ENCODE results near the gene MCM9. TPM values are rescaled to one million over a fixed set of nuclear protein-coding genes. Genes with fewer than 3 reads are reported as not detected.

Gene MCM9
- total and polyA plus RNA-seq, 2 of the 13 experiments (the other 11 are each of a cell fraction or from before 2014, with no cell fraction given) = 3.8 to 17.2 TPM

GRCh38 chr6:118894425-118895260, 40.3 kb downstream of the MCM9 start (continued):
- TF ChIP-seq THYN1 (CRISPR knock-in tag; IDR thresholded peaks at IDR 0.05; ENCODE audit: borderline replicate concordance, low read depth) (no peak), GABPB1 (CRISPR knock-in tag; IDR thresholded peaks at IDR 0.05) (peak; percentile 52; the same call in 1 of the 2 replicates), SYNCRIP (IDR thresholded peaks at IDR 0.05; ENCODE audit: insufficient read depth, low read depth, low read length) (no peak), ZNF746 (CRISPR knock-in tag; IDR thresholded peaks at IDR 0.05) (0 out of 2 replicates have a peak, but pooled peaks have one; percentile 8), CREB1 (IDR thresholded peaks at IDR 0.05) (no peak), CREB1 (CRISPR knock-in tag; IDR thresholded peaks at IDR 0.05) (no peak), HOMEZ (CRISPR knock-in tag; IDR thresholded peaks at IDR 0.05; ENCODE audit: low read depth) (no peak), ZNF263 (CRISPR knock-in tag; IDR thresholded peaks at IDR 0.05) (peak; percentile 24; the same call in 1 of the 2 replicates), ZNF281 (CRISPR knock-in tag; IDR thresholded peaks at IDR 0.05; ENCODE audit: borderline replicate concordance) (no peak), ZEB1 (IDR thresholded peaks at IDR 0.05; ENCODE audit: insufficient replicate concordance, low read depth) (no peak), HES4 (CRISPR knock-in tag; IDR thresholded peaks at IDR 0.05; ENCODE audit: borderline replicate concordance) (peak; percentile 64), UBTF (CRISPR knock-in tag; IDR thresholded peaks at IDR 0.05) (peak; percentile 96), ZNF431 (CRISPR knock-in tag; IDR thresholded peaks at IDR 0.05; ENCODE audit: borderline replicate concordance, low read depth) (0 out of 2 replicates have a peak, but pooled peaks have one; percentile 59), U2AF1 (optimal IDR thresholded peaks at IDR 0.05; ENCODE audit: low read depth, low read length) (no peak)
- TF ChIP-seq, protein P1, sequence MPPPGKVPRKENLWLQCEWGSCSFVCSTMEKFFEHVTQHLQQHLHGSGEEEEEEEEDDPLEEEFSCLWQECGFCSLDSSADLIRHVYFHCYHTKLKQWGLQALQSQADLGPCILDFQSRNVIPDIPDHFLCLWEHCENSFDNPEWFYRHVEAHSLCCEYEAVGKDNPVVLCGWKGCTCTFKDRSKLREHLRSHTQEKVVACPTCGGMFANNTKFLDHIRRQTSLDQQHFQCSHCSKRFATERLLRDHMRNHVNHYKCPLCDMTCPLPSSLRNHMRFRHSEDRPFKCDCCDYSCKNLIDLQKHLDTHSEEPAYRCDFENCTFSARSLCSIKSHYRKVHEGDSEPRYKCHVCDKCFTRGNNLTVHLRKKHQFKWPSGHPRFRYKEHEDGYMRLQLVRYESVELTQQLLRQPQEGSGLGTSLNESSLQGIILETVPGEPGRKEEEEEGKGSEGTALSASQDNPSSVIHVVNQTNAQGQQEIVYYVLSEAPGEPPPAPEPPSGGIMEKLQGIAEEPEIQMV (CRISPR knock-in tag; IDR thresholded peaks at IDR 0.05; ENCODE audit: low read depth) = peak; percentile 78
- TF ChIP-seq, protein P2, sequence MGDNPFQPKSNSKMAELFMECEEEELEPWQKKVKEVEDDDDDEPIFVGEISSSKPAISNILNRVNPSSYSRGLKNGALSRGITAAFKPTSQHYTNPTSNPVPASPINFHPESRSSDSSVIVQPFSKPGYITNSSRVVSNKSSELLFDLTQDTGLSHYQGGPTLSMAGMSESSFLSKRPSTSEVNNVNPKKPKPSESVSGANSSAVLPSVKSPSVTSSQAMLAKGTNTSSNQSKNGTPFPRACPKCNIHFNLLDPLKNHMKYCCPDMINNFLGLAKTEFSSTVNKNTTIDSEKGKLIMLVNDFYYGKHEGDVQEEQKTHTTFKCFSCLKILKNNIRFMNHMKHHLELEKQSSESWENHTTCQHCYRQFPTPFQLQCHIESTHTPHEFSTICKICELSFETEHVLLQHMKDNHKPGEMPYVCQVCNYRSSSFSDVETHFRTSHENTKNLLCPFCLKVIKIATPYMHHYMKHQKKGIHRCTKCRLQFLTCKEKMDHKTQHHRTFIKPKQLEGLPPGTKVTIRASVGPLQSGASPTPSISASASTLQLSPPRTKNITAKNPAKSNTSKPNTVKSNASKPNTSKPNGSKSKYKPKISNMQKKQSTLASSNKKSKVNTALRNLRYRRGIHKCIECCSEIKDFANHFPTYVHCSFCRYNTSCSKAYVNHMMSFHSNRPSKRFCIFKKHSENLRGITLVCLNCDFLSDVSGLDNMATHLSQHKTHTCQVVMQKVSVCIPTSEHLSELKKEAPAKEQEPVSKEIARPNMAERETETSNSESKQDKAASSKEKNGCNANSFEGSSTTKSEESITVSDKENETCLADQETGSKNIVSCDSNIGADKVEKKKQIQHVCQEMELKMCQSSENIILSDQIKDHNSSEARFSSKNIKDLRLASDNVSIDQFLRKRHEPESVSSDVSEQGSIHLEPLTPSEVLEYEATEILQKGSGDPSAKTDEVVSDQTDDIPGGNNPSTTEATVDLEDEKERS (CRISPR knock-in tag; IDR thresholded peaks at IDR 0.05) = peak; percentile 87
